PC-3 (cell line): ENCODE data around the gene PNLDC1.

Experiments
- EZH2phosphoT487 ChIP-seq: fragments of 300-600 bp; sonication (generic); IDR thresholded peaks from 2 replicates; pipeline ENCODE4 v1.6.1; 2018; ENCODE audit warnings: mild to moderate bottlenecking, antibody characterized with exemption, low read length, borderline replicate concordance
- TF ChIP-seq, protein P1 (sequence below): fragments of 300-600 bp; sonication (generic); conservative IDR thresholded peaks from 2 replicates; pipeline ENCODE4 v1.5.1; 2017; ENCODE audit warnings: antibody characterized with exemption, low read depth, mild to moderate bottlenecking, low read length

DNA sequence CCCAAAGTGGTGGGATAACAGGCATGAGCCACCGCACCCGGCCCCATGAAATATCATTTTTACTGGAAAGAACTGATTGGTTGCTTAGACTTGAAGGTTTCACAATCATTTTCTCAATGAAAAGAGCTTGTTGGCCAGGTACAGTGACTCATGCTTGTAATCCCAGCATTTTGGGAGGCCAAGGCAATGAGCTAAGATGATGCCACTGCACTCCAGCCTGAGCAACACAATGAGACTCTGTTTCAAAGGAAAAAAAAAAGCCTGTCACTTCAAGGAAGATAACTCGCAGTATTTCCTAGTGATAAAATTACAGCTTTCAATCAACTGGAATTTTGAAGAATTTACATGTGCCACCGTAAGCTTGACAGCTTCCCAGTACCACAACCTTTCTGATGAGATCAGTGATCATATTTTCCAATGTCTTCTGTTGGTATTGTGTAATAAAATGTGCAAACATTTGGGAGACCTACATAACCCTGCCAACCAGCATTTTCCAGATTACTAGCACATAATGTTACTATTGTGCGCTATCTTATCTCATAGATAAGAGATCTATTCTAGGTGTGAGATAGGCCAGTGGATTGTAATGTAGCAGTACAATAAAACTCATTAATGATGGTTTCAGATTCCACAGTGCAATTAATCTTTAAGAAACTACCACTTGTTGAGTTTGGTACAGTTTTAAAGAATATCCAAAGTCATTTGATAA, 7.2 kb downstream of the PNLDC1 start:
- TF ChIP-seq, protein P1, sequence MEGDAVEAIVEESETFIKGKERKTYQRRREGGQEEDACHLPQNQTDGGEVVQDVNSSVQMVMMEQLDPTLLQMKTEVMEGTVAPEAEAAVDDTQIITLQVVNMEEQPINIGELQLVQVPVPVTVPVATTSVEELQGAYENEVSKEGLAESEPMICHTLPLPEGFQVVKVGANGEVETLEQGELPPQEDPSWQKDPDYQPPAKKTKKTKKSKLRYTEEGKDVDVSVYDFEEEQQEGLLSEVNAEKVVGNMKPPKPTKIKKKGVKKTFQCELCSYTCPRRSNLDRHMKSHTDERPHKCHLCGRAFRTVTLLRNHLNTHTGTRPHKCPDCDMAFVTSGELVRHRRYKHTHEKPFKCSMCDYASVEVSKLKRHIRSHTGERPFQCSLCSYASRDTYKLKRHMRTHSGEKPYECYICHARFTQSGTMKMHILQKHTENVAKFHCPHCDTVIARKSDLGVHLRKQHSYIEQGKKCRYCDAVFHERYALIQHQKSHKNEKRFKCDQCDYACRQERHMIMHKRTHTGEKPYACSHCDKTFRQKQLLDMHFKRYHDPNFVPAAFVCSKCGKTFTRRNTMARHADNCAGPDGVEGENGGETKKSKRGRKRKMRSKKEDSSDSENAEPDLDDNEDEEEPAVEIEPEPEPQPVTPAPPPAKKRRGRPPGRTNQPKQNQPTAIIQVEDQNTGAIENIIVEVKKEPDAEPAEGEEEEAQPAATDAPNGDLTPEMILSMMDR = no peak
- TF ChIP-seq EZH2phosphoT487 = no peak
